Ascending aorta (tissue), 2 donors: ENCODE data around the gene CCDC85C. TPM values are rescaled to one million over a fixed set of nuclear protein-coding genes. Genes with fewer than 3 reads are reported as not detected.

Source experiments
- DNase-seq, 2 donors: peaks; one replicate each; pipeline ENCODE4 v3.0.0-alpha.2; 2019; ENCODE audit warnings: low spot score in 2 of 2
- H3K27ac ChIP-seq, 2 donors: fragments of 200-600 bp; sonication (generic); one replicate each; pipeline ENCODE4 v1.5.1; 2016 to 2017; ENCODE audit warnings: mild to moderate bottlenecking in 1 of 2
- H3K27me3 ChIP-seq: fragments of 200-600 bp; sonication (generic); one replicate; pipeline ENCODE4 v1.5.1; 2017
- H3K36me3 ChIP-seq, 2 donors: fragments of 200-600 bp; sonication (generic); one replicate each; pipeline ENCODE4 v1.5.1; 2016
- H3K4me1 ChIP-seq, 2 donors: fragments of 200-600 bp; sonication (generic); one replicate each; pipeline ENCODE4 v1.5.1; 2016 to 2017; ENCODE audit warnings: mild to moderate bottlenecking in 1 of 2
- H3K4me3 ChIP-seq, 2 donors: fragments of 200-600 bp; sonication (generic); one replicate each; pipeline ENCODE4 v1.5.1; 2016 to 2017; ENCODE audit warnings: mild to moderate bottlenecking in 1 of 2
- H3K9me3 ChIP-seq, 2 donors: fragments of 200-600 bp; sonication (generic); one replicate each; pipeline ENCODE4 v1.5.1; 2016
- CTCF ChIP-seq, 3 experiments: fragments of 200-600 bp in 2 of 3; fragments of 450-650 bp in 1 of 3; sonication (generic) in 2 of 3; IDR thresholded peaks; one replicate each; pipeline ENCODE4 v1.5.1; 2016 to 2019; ENCODE audit warnings: antibody characterized with exemption in 3 of 3, mild to moderate bottlenecking in 1 of 3, moderate library complexity in 1 of 3
- intact Hi-C: fragments of 100-400 bp; cut with DNase I; formaldehyde crosslinking; loops from one replicate; pipeline ENCODE4 v1.15.1; 2023
- total RNA-seq: library from RNA; depleted of rRNA; stranded (reverse); fragments of >200 nt; gene quantifications from one replicate; pipeline ENCODE4 v1.1.0, GENCODE V29; 2016

CCDC85C gene
- total RNA-seq, 1 donor from 2014 or later: 0.64 TPM

GRCh38 chr14:99556134-99556791, 47.7 kb downstream of the CCDC85C start:
- H3K9me3 ChIP-seq: no peaks in the 10 kb centered on the region
- H3K4me1 ChIP-seq: no peaks in the 10 kb centered on the region
- H3K27me3 ChIP-seq: no peaks in the 10 kb centered on the region
- no peak for TF ChIP-seq CTCF (IDR thresholded peaks at IDR 0.05)
- intact Hi-C loops: no loop called here
- no peak for DNase-seq
- no peaks in the 10 kb centered on the region for H3K36me3 ChIP-seq
- H3K27ac ChIP-seq: no peak overlapping the region
- H3K4me3 ChIP-seq: no peak overlapping the region

GRCh38 chr14:99554757-99555531, 49.1 kb downstream of the CCDC85C start:
- Histone ChIP-seq H3K27ac (no peak overlapping the region), H3K4me3 (no peak overlapping the region), H3K27me3 (no peaks in the 10 kb centered on the region), H3K9me3 (no peaks in the 10 kb centered on the region), H3K36me3 (no peaks in the 10 kb centered on the region), H3K4me1 (no peaks in the 10 kb centered on the region)
- no peak for TF ChIP-seq CTCF (IDR thresholded peaks at IDR 0.05)
- no peak for DNase-seq
- intact Hi-C loops: no loop called here

GRCh38 chr14:99554184-99554583, 49.8 kb downstream of the CCDC85C start:
- no peak overlapping the region for H3K4me3 ChIP-seq
- H3K27ac ChIP-seq: no peak overlapping the region
- no peaks in the 10 kb centered on the region for H3K9me3 ChIP-seq
- H3K27me3 ChIP-seq: no peaks in the 10 kb centered on the region
- H3K36me3 ChIP-seq: no peaks in the 10 kb centered on the region
- no peak for DNase-seq
- intact Hi-C loops: no loop called here
- no peak for TF ChIP-seq CTCF (IDR thresholded peaks at IDR 0.05)
- no peaks in the 10 kb centered on the region for H3K4me1 ChIP-seq

GRCh38 chr14:99552572-99553216, 51.3 kb downstream of the CCDC85C start:
- no peaks in the 10 kb centered on the region for H3K27me3 ChIP-seq
- H3K27ac ChIP-seq: no peak overlapping the region
- no peak overlapping the region for H3K4me3 ChIP-seq
- no peaks in the 10 kb centered on the region for H3K9me3 ChIP-seq
- no peak for TF ChIP-seq CTCF (IDR thresholded peaks at IDR 0.05)
- no peaks in the 10 kb centered on the region for H3K36me3 ChIP-seq
- intact Hi-C loops: no loop called here
- DNase-seq: no peak
- no peaks in the 10 kb centered on the region for H3K4me1 ChIP-seq

GRCh38 chr14:99552021-99552553, 51.9 kb downstream of the CCDC85C start:
- no peaks in the 10 kb centered on the region for H3K36me3 ChIP-seq
- H3K27me3 ChIP-seq: no peaks in the 10 kb centered on the region
- no peak for DNase-seq
- H3K27ac ChIP-seq: no peak overlapping the region
- H3K9me3 ChIP-seq: no peaks in the 10 kb centered on the region
- no peak overlapping the region for H3K4me3 ChIP-seq
- TF ChIP-seq CTCF (IDR thresholded peaks at IDR 0.05): no peak
- H3K4me1 ChIP-seq: no peaks in the 10 kb centered on the region
- intact Hi-C loops: no loop called here
